Activated CD4-positive, alpha-beta T cell treated with anti-CD3 and anti-CD28 coated beads, Interleukin-2, amount 50 U/mL, for 16 hours (primary cell): Measurements from ENCODE around the gene CACNA2D4.
A peak's percentile ranks its signal among the peaks of the same experiment; 100 is the strongest.
"Not testable (repeated sequence)": the region's sequence is repeated elsewhere in the genome, so short reads cannot be mapped to it uniquely, and the experiment has no call there.

Experiments used
- DNase-seq: peaks from one replicate; pipeline ENCODE4 v3.0.0-alpha.2; 2020

CACNA2D4 gene

GRCh38 chr12:1829306-1829900 is 89.0 kb downstream of the CACNA2D4 start:
- no peak for DNase-seq

- DNase-seq, result no peak
Observed at GRCh38 chr12:1828856-1829255, 89.6 kb downstream of the CACNA2D4 start.

GRCh38 chr12:1827826-1828805 is 90.3 kb downstream of the CACNA2D4 start:
- DNase-seq, result no peak

- no peak for DNase-seq
Observed at GRCh38 chr12:1826867-1827705, 91.4 kb downstream of the CACNA2D4 start.

GRCh38 chr12:1826401-1826800 is 92.1 kb downstream of the CACNA2D4 start:
- DNase-seq, result no peak

- DNase-seq, result no peak
Observed at GRCh38 chr12:1825382-1826102, 92.9 kb downstream of the CACNA2D4 start.

GRCh38 chr12:1823237-1823636 is 95.2 kb downstream of the CACNA2D4 start:
- no peak for DNase-seq

- no peak for DNase-seq
Observed at GRCh38 chr12:1822699-1823098, 95.8 kb downstream of the CACNA2D4 start.

- no peak for DNase-seq
Observed at GRCh38 chr12:1821805-1822204, 96.6 kb downstream of the CACNA2D4 start.

GRCh38 chr12:1820896-1821291 is 97.6 kb downstream of the CACNA2D4 start:
- DNase-seq, result no peak

- no peak for DNase-seq
Observed at GRCh38 chr12:1820191-1820895, 98.1 kb downstream of the CACNA2D4 start, which contains the start of gene LRTM2. TSS of gene LRTM2 (plus strand) at chr12:1820565. CDS start at chr12:1828149, 7,584 bp downstream.

GRCh38 chr12:1819571-1819970 is 98.9 kb downstream of the CACNA2D4 start:
- DNase-seq, result no peak

- DNase-seq, result no peak
Observed at GRCh38 chr12:1819050-1819449, 99.4 kb downstream of the CACNA2D4 start.

GRCh38 chr12:1817928-1818327 is 100.5 kb downstream of the CACNA2D4 start:
- DNase-seq, result not testable (repeated sequence)

GRCh38 chr12:1816730-1817348 is 101.6 kb downstream of the CACNA2D4 start:
- DNase-seq, result no peak

- no peak for DNase-seq
Observed at GRCh38 chr12:1815814-1816729, 102.4 kb downstream of the CACNA2D4 start.

- no peak for DNase-seq
Observed at GRCh38 chr12:1815108-1815507, 103.3 kb downstream of the CACNA2D4 start.

- no peak for DNase-seq
Observed at GRCh38 chr12:1814266-1814665, 104.2 kb downstream of the CACNA2D4 start.

- DNase-seq, result peak; percentile 23
Observed at GRCh38 chr12:1812650-1813302, 105.7 kb downstream of the CACNA2D4 start.

- DNase-seq, result no peak
Observed at GRCh38 chr12:1811948-1812291, 106.5 kb downstream of the CACNA2D4 start.
